Mammary epithelial cell (primary cell): ENCODE data around the gene GSTM1.

Experiments used
- EZH2 ChIP-seq: IDR thresholded peaks from 2 replicates; pipeline ENCODE4 v1.6.1; 2012; ENCODE audit warnings: low read length, inconsistent platforms, borderline replicate concordance
- TF ChIP-seq, protein P1 (sequence below), 2 donors: IDR thresholded peaks in 1 of 2; conservative IDR thresholded peaks in 1 of 2; 2 replicates each; pipeline ENCODE4 v1.5.1; 2011 to 2012; ENCODE audit warnings: inconsistent platforms in 2 of 2, low read length in 2 of 2, mild to moderate bottlenecking in 2 of 2, control low read depth in 1 of 2, low read depth in 1 of 2; ENCODE audit not compliant: insufficient read depth in 1 of 2; ENCODE audit errors: extremely low read depth in 1 of 2

DNA sequence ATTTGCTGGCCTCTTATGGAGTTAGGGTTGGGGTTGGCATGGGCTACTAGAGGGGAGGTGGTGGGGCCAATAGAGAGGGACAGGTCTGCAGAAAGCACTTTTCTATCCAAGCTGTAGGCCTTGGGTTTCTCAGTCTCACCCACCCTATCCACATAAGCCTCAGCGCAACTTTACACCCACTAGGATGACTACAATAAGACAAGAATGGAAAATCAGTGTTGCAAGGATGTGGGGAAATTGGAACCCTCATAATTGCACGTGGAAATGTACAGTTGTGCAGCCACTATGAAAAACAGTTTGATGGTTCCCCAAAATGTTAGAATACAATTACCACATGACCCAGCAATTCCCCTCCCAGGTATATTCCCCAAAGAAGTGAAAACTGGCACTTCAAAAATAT is 45.8 kb upstream of the GSTM1 start:
- TF ChIP-seq, protein P1, sequence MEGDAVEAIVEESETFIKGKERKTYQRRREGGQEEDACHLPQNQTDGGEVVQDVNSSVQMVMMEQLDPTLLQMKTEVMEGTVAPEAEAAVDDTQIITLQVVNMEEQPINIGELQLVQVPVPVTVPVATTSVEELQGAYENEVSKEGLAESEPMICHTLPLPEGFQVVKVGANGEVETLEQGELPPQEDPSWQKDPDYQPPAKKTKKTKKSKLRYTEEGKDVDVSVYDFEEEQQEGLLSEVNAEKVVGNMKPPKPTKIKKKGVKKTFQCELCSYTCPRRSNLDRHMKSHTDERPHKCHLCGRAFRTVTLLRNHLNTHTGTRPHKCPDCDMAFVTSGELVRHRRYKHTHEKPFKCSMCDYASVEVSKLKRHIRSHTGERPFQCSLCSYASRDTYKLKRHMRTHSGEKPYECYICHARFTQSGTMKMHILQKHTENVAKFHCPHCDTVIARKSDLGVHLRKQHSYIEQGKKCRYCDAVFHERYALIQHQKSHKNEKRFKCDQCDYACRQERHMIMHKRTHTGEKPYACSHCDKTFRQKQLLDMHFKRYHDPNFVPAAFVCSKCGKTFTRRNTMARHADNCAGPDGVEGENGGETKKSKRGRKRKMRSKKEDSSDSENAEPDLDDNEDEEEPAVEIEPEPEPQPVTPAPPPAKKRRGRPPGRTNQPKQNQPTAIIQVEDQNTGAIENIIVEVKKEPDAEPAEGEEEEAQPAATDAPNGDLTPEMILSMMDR (conservative IDR thresholded peaks at IDR 0.05 in 1 of 2, IDR thresholded peaks at IDR 0.05 in 1 of 2; ENCODE audit: extremely low read depth in 1 of 2, insufficient read depth in 1 of 2, low read depth in 1 of 2, low read length in 2 of 2), result no peak
- TF ChIP-seq EZH2, result no peak
